C4-2B (cell line): ENCODE measurements around the gene LACTB.
A peak's percentile ranks its signal among the peaks of the same experiment; 100 is the strongest.

Experiments
- H3K27ac ChIP-seq: fragments of 450-650 bp; 2 replicates; pipeline ENCODE4 v1.5.1; 2017
- ZFX ChIP-seq: fragments of 450-650 bp; IDR thresholded peaks from 2 replicates; pipeline ENCODE4 v1.6.1; 2017
- TF ChIP-seq, protein P1 (sequence below): fragments of 450-650 bp; conservative IDR thresholded peaks from 2 replicates; pipeline ENCODE4 v1.5.1; 2017; ENCODE audit warnings: mild to moderate bottlenecking

The LACTB gene

DNA sequence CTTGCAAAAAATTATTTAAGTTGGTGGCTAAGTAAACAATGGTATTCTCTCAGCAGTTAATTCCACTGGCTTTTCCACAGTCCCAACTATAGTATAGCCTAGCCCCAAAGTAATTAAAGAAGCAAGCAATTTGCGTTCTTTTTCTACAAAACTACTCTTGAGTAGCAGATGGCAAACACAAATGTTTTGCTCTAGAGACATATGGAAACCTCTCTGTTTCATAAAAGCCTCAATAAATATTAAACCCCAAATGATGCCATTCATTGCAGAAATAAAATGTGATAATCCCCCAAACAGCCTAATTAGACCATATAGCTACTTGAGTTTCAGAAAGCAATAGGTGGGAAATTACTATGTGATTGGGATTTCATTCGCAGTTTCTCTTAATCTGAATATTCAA is 59.1 kb downstream of the LACTB start:
- no peak for TF ChIP-seq ZFX
- H3K27ac ChIP-seq = no peak overlapping the region

DNA sequence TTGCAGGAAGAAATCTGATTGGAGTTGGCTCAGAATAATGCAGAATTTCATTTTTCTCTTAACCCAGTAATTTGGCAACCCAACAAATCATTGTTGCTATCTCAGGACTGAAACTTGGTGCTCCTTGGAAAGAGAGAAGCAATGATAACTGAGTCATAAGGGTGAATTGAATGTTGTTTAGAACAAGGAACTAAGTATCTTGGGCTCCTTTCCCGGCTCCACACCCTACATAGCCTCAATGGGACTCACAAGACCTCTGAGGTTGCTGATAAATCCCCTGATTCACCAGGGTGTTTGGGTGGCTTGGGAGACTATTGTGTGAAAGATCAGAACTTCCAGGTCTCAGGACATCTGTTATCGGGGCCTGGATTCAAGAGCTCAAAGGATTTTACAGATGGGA is 60.0 kb downstream of the LACTB start:
- H3K27ac ChIP-seq = no peak overlapping the region
- TF ChIP-seq, protein P1, sequence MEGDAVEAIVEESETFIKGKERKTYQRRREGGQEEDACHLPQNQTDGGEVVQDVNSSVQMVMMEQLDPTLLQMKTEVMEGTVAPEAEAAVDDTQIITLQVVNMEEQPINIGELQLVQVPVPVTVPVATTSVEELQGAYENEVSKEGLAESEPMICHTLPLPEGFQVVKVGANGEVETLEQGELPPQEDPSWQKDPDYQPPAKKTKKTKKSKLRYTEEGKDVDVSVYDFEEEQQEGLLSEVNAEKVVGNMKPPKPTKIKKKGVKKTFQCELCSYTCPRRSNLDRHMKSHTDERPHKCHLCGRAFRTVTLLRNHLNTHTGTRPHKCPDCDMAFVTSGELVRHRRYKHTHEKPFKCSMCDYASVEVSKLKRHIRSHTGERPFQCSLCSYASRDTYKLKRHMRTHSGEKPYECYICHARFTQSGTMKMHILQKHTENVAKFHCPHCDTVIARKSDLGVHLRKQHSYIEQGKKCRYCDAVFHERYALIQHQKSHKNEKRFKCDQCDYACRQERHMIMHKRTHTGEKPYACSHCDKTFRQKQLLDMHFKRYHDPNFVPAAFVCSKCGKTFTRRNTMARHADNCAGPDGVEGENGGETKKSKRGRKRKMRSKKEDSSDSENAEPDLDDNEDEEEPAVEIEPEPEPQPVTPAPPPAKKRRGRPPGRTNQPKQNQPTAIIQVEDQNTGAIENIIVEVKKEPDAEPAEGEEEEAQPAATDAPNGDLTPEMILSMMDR = no peak
- no peak for TF ChIP-seq ZFX

DNA sequence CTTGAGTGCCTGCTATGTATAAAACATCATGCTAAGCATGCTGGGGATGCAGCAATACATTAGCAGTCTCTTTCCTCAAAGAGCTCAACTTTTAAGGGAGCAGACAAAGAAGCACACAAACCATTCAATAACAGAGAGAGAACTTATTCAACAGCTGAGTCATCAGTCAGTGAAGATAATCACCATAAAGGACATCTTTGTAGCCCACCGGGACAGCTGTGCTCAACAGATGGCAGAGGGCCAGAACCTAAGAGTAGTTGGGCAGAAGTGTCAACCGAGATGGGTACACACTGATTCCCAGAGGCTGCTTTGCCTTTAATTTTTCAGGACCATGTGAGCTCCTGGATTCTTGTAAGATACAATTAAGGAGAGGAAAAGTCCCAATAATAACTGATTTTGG is 63.5 kb downstream of the LACTB start:
- H3K27ac ChIP-seq = no peak overlapping the region
- TF ChIP-seq ZFX = no peak
- TF ChIP-seq, protein P1 = no peak

DNA sequence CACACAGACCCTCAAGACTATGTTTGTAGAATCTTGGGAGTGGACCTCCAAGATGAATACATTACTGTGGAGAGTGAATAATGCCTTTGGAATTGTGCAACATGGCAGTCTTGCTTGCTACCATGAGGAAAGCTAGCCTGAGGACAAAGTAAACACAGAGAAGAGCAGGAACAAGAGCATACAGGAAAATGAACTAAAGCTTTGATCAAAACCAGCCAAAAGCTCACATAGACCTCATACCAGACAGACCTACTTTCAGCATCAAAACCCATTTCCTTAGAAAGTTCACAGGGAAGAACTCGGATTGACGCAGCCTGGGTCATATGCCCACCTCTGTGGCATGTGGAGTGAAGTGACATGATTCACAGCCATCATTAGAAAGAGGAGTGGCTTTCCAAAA is 64.4 kb downstream of the LACTB start:
- no peak overlapping the region for H3K27ac ChIP-seq
- TF ChIP-seq, protein P1 = no peak
- TF ChIP-seq ZFX = no peak

DNA sequence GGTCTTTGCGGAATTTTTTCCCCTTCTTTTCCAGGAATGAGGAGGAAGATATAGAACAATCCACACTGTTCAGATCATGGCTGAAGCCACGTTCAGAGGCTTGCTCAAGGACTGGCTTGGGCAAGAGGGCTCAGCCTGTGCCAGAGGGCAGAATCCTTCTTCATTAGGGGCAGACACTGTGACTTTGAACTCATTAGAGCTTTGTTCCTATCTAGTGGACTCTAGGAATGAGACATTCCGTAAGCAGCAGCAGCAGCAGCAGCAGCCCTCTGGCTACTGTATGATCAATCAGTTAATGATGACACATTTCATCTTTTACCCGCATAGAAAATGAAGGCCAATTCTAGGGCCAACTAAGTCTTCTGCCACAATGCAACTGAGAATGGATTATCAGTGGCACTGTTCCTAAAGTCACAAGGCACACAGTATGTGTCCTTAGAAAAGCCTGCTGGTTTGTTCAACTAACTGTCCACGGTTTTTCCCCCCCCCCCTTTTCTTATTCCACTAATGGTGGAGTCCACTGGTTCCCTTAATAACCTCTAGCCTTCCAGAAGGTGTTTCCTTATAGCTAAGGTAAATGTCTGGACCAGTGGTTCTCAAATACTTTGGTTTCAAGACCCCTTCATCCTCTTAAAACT is 66.0 kb downstream of the LACTB start:
- TF ChIP-seq ZFX = no peak
- TF ChIP-seq, protein P1 = no peak
- H3K27ac ChIP-seq = no peak overlapping the region

DNA sequence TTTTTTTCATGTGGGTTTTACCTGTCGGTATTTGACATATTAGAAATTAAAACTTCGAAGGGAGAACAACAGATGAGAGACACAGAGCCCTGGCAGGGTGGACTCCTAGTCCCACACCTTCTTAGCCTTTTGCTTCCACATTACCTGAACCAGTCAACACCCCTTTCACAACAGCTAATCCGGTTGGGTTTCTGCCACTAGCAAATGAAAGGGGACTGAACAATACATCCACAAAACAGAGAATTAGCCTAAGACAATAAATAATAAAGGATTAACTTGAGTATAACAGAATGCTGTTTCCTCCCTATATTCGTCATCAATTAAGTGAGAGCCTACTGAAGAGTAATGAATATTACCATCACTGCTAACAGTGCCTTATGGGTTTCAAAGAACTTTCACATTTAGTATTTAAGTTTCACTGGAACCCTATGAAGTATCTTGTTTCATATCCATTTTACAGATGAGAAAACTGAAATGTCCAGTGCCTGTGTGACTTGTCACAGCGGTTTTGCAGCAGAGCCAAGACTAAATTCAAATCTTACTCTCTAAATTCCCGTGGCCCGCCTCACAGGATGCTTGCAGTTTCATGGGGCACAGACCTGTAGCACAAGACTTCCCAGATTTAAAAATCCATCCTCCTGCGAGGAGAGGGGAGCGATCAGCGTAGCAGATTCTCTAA is 66.7 kb downstream of the LACTB start:
- H3K27ac ChIP-seq = peak overlapping the region; percentile 60; the same call in 1 of the 2 replicates
- no peak for TF ChIP-seq ZFX
- TF ChIP-seq, protein P1 = no peak

DNA sequence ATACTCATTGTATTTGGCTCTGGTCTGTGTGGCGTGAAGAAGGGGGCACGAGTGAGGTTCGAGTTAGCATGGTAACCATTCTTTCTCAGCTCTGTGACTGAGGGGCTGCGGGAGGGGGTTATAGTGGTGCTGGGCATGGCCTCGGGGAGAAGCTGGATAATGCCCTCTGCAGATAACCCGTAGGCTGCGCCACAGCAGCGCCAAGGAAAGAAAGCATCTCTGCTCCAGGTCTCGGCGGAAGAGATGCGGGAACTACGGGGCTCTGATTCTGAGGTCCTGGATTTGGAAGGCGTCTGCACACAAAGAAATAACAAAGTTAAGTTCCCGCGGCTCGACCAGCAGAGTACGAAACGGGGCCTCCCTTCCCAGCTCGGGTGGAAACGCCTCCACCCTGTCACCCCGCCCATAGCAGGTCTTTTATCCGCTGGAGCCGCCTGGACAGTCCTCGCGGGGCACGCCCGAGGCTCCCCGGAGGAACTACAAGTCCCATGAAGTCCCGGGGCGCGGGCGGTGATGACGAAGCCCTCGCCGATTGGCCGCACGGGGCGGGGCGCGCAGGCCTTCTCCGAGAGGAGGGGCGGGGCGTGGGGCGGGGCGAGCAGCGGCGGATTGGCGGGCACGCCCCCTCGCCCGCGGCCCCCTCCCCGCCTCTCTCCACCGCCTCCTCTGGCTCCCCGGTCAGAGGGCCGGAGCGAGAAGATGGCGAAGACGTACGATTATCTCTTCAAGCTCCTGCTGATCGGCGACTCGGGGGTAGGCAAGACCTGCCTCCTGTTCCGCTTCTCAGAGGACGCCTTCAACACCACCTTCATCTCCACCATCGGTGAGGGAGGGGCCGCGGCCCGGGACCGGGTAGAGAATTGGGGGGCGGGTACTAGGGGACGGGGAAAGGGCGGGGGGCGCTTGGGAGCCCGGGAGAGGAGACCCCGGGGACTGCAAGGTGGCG is 67.5 kb downstream of the LACTB start, which contains the start of gene RAB8B:
RAB8B (plus strand) TSS at position 681 of the 946 bp plus-strand sequence; CDS start at position 700, 19 bp downstream.
- peak within 1 kb of the TSS; percentile 60 for H3K27ac ChIP-seq
- TF ChIP-seq, protein P1 = no peak
- no peak for TF ChIP-seq ZFX
